Keratinocyte (primary cell): Measurements from ENCODE around the gene PTPRN2. TPM values are rescaled to one million over a fixed set of nuclear protein-coding genes. Genes with fewer than 3 reads are reported as not detected.
"Not testable (repeated sequence)": the region's sequence is repeated elsewhere in the genome, so short reads cannot be mapped to it uniquely, and the experiment has no call there.

Source experiments
- DNase-seq: peaks from one replicate; pipeline ENCODE4 v3.0.0-alpha.2; 2011; ENCODE audit warnings: low read depth, missing footprints, low spot score
- FAIRE-seq: peaks from 2 replicates; lab custom pipeline; 2011; peaks lifted over from hg19 to GRCh38; lab: Jason Lieb, UNC
- H2AFZ ChIP-seq: 2 replicates; pipeline ENCODE4 v1.6.0; 2012; ENCODE audit warnings: low read length, control low read depth, inconsistent platforms; ENCODE audit not compliant: control insufficient read depth
- H3K27ac ChIP-seq: 2 replicates; pipeline ENCODE4 v1.5.1; 2011; ENCODE audit warnings: low read length; ENCODE audit not compliant: control insufficient read depth, insufficient read depth
- H3K27me3 ChIP-seq: 3 replicates; pipeline ENCODE4 v1.6.0; 2011; ENCODE audit warnings: low read length; ENCODE audit not compliant: control insufficient read depth, insufficient read depth; ENCODE audit errors: extremely low read depth
- H3K36me3 ChIP-seq, 2 experiments: 2 replicates in 1 of 2; 3 replicates in 1 of 2; pipeline ENCODE4 v1.5.1; 2011; ENCODE audit warnings: low read length in 2 of 2, mild to moderate bottlenecking in 1 of 2; ENCODE audit not compliant: control insufficient read depth in 2 of 2, insufficient read depth in 2 of 2; ENCODE audit errors: extremely low read depth in 1 of 2
- H3K4me1 ChIP-seq: 3 replicates; pipeline ENCODE4 v1.5.1; 2011; ENCODE audit warnings: low read length; ENCODE audit not compliant: control insufficient read depth, insufficient read depth; ENCODE audit errors: extremely low read depth
- H3K4me2 ChIP-seq: 3 replicates; pipeline ENCODE4 v1.6.0; 2011; ENCODE audit warnings: low read depth, low read length; ENCODE audit not compliant: control insufficient read depth, insufficient read depth; ENCODE audit errors: extremely low read depth
- H3K4me3 ChIP-seq, 3 experiments: fragments of 200-600 bp in 1 of 3; sonication (generic) in 1 of 3; 2 replicates in 2 of 3; 3 replicates in 1 of 3; pipeline ENCODE4 v1.5.1; 2011 to 2016; ENCODE audit warnings: low read length in 3 of 3, mild to moderate bottlenecking in 3 of 3, control low read depth in 2 of 3, inconsistent platforms in 1 of 3, low read depth in 1 of 3, mixed read lengths in 1 of 3, mixed run types in 1 of 3, moderate library complexity in 1 of 3; ENCODE audit not compliant: control insufficient read depth in 2 of 3, insufficient read depth in 2 of 3; ENCODE audit errors: extremely low read depth in 1 of 3
- H3K79me2 ChIP-seq: 2 replicates; pipeline ENCODE4 v1.6.0; 2012; ENCODE audit warnings: low read length; ENCODE audit not compliant: control insufficient read depth, insufficient read depth
- H3K9ac ChIP-seq: 3 replicates; pipeline ENCODE4 v1.6.0; 2011; ENCODE audit warnings: low read length; ENCODE audit not compliant: control insufficient read depth, insufficient read depth; ENCODE audit errors: extremely low read depth
- H3K9me1 ChIP-seq: 3 replicates; pipeline ENCODE4 v1.6.0; 2011; ENCODE audit warnings: low read length; ENCODE audit not compliant: control insufficient read depth, insufficient read depth; ENCODE audit errors: extremely low read depth
- H3K9me3 ChIP-seq: 2 replicates; pipeline ENCODE4 v1.5.1; 2012; ENCODE audit warnings: low read depth, low read length; ENCODE audit not compliant: control insufficient read depth
- H4K20me1 ChIP-seq: 3 replicates; pipeline ENCODE4 v1.6.0; 2011; ENCODE audit warnings: low read length; ENCODE audit not compliant: control insufficient read depth, insufficient read depth; ENCODE audit errors: extremely low read depth
- CTCF ChIP-seq, 3 experiments: IDR thresholded peaks in 1 of 3; conservative IDR thresholded peaks in 1 of 3; optimal IDR thresholded peaks in 1 of 3; 2 replicates in 2 of 3; 3 replicates in 1 of 3; pipeline versions ENCODE3 to v1.5.1; 2011; ENCODE audit warnings: low read length in 3 of 3, mild to moderate bottlenecking in 3 of 3, moderate library complexity in 2 of 3, control low read depth in 1 of 3, inconsistent platforms in 1 of 3; ENCODE audit not compliant: insufficient read depth in 2 of 3; ENCODE audit errors: extremely low read depth in 1 of 3
- EZH2 ChIP-seq: IDR thresholded peaks from one replicate; pipeline ENCODE4 v1.6.1; 2012; ENCODE audit warnings: inconsistent platforms, mild to moderate bottlenecking, low read length, moderate library complexity
- dilution Hi-C: fragments of 300-500 bp; cut with MboI; formaldehyde crosslinking; loops from one replicate; pipeline ENCODE4 v1.7.0; 2020; ENCODE audit warnings: low sequenced_read_pairs; ENCODE audit not compliant: extremely low pct_ligation_motif_present
- polyA plus RNA-seq, 5 experiments: library from polyadenylated mRNA; depleted of rRNA in 3 of 5; stranded (reverse) in 3 of 5; stranded (forward) in 1 of 5; unstranded in 1 of 5; fragments of >200 nt; gene quantifications; 1 replicate in 1 of 5; 2 replicates in 3 of 5; 3 replicates in 1 of 5; pipeline versions ENCODE4 v1.2.1 to v1.2.3, GENCODE V29; 2011 to 2012; ENCODE audit warnings: missing spikeins in 2 of 5, low read depth in 1 of 5, low replicate concordance in 1 of 5

Gene PTPRN2
- polyA plus RNA-seq, 1 donor (not counting 4 experiments of a cell fraction or from before 2014, with no cell fraction given), result not detected

DNA sequence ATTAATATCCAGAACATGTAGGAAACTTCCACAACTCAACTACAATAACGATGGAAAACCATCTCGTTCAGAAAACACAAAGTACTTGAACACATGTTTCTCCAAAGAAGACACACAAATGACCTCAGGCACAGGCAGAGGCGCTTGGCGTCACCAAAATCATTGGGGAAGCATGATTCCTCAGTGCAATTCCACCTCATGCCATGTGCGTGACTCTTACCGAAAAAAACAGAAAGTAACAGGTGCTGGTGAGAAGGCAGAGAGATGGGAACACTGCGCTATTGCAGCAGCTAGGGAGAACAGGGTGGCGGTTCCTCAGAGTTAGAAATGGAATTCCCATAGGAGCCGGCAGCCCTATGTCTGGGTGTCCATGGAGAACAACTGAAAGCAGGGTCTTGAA, 860.9 kb downstream of the PTPRN2 start:
- H4K20me1 ChIP-seq, result no peaks in the 10 kb centered on the region
- TF ChIP-seq EZH2 (no peak), CTCF (optimal IDR thresholded peaks at IDR 0.05 in 1 of 3, IDR thresholded peaks at IDR 0.05 in 1 of 3, conservative IDR thresholded peaks at IDR 0.05 in 1 of 3; ENCODE audit: extremely low read depth in 1 of 3, insufficient read depth in 2 of 3, low read length in 3 of 3) (no peak)
- dilution Hi-C loops, result no loop called here
- H3K27ac ChIP-seq, result no peak overlapping the region
- FAIRE-seq (no peak), DNase-seq (no peak)
- H3K4me2 ChIP-seq, result no peak overlapping the region
- H3K9me1 ChIP-seq, result no peaks in the 10 kb centered on the region
- no peak overlapping the region for H2AFZ ChIP-seq
- no peak overlapping the region for H3K9ac ChIP-seq
- H3K27me3 ChIP-seq, result no peaks in the 10 kb centered on the region
- H3K79me2 ChIP-seq, result no peaks in the 10 kb centered on the region
- no peaks in the 10 kb centered on the region for H3K36me3 ChIP-seq
- peaks cover 10% of the 10 kb centered on the region for H3K9me3 ChIP-seq
- H3K4me3 ChIP-seq, result no peak overlapping the region
- no peaks in the 10 kb centered on the region for H3K4me1 ChIP-seq

DNA sequence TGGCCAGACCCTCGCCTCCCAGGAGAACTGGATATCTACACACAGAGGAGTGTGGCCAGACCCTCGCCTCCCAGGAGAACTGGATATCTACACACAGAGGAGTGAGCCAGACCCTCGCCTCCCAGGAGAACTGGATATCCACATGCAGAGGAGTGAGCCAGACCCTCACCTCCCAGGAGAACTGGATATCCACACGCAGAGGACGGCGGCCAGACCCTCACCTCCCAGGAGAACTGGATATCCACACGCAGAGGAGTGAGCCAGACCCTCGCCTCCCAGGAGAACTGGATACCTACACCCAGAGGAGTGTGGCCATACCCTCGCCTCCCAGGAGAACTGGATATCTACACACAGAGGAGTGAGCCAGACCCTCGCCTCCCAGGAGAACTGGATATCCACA, 862.3 kb downstream of the PTPRN2 start:
- H3K9me3 ChIP-seq, result peaks cover 12% of the 10 kb centered on the region
- H3K79me2 ChIP-seq, FAIRE-seq, H3K36me3 ChIP-seq, H3K4me2 ChIP-seq, H4K20me1 ChIP-seq, H3K27ac ChIP-seq, H3K4me1 ChIP-seq, H3K9me1 ChIP-seq, H2AFZ ChIP-seq, DNase-seq, H3K27me3 ChIP-seq, H3K4me3 ChIP-seq, dilution Hi-C loops, H3K9ac ChIP-seq: not testable (repeated sequence)

- DNase-seq, result no peak
- FAIRE-seq, result no peak
- Histone ChIP-seq H4K20me1 (no peaks in the 10 kb centered on the region), H2AFZ (no peak overlapping the region), H3K36me3 (no peaks in the 10 kb centered on the region), H3K79me2 (no peaks in the 10 kb centered on the region), H3K9ac (no peak overlapping the region), H3K4me3 (no peak overlapping the region), H3K4me2 (no peak overlapping the region), H3K27me3 (no peaks in the 10 kb centered on the region), H3K4me1 (no peaks in the 10 kb centered on the region), H3K9me1 (no peaks in the 10 kb centered on the region), H3K9me3 (peaks cover 19% of the 10 kb centered on the region), H3K27ac (no peak overlapping the region)
- TF ChIP-seq CTCF (optimal IDR thresholded peaks at IDR 0.05 in 1 of 3, IDR thresholded peaks at IDR 0.05 in 1 of 3, conservative IDR thresholded peaks at IDR 0.05 in 1 of 3; ENCODE audit: extremely low read depth in 1 of 3, insufficient read depth in 2 of 3, low read length in 3 of 3), result no peak
- TF ChIP-seq EZH2, result no peak
- dilution Hi-C loops, result no loop called here
Observed at GRCh38 chr7:157723205-157723604, 864.4 kb downstream of the PTPRN2 start.
